ENCODE data around the gene FAXC.
"Not testable (repeated sequence)": the region's sequence is repeated elsewhere in the genome, so short reads cannot be mapped to it uniquely, and the experiment has no call there.

Gene FAXC

GRCh38 chr6:99285881-99286280 lies 63.6 kb downstream of the FAXC start:
- no peak for DNase-seq (ENCODE audit: low spot score)

DNA sequence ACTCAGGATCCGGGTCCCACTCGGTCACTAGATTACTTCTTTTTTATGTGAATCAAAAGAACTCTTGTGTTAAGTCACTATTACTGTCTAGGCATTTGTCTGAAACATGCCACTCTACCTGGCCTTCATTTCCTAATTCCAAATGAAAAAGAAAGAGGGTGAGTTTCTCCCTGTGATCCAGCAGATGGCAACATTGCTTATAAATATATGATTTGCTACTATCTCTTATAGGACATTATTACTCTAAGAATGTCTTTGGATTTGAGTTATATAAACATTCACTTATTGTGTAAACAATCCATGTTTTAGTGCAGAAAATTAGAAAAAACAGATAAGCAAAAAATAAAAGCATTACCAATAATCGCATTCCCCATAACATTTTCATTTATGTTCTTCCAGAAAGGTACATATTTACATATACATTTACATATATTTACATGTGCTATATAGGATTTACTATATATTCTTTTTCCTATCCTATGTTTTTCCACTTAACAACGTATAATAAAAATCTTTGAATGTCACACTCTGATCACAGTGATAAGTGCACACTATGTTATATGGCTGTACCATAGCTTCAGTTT lies 66.9 kb downstream of the FAXC start:
- DNase-seq (ENCODE audit: low spot score), result peak; percentile 71

DNA sequence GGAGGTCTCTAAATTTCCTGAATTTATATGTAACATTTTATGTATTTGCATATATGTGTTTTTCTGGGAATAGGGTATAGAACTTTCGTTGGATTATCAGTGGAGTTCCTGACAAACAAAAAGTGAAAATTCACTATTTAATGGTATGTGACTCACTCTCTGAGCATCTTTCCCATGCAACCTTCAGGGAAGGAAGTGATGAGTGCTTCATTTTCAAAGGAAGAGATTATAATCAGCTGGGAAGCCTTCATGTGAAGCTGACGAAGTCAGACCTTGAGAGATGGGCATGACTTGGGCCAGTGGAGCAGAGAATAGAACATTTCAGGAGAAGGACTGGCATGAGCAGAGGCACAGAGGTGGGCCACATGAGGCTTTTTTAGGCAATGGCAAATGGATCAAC lies 72.7 kb downstream of the FAXC start:
- peak; percentile 49 for DNase-seq (ENCODE audit: low spot score)

DNA sequence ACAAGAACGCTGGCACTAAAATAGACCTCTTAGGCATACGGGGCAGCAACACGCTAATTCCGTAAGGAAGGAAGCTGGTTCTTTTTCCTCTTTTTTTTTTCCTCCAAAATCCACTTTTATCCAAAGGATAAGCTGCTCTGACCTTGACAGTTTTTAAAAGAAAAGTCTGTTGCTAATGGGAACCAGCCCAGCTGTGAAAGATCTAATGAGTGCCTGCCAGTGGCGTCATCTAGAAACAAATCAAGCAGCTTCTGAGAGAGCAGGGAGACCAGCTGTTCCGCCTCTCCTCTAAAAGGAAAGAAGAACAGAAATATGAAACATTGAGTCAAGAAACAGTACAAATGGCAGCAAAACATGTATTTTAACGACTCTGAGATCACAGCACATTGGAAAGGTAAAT lies 78.6 kb downstream of the FAXC start:
- DNase-seq (ENCODE audit: low spot score), result no peak

DNA sequence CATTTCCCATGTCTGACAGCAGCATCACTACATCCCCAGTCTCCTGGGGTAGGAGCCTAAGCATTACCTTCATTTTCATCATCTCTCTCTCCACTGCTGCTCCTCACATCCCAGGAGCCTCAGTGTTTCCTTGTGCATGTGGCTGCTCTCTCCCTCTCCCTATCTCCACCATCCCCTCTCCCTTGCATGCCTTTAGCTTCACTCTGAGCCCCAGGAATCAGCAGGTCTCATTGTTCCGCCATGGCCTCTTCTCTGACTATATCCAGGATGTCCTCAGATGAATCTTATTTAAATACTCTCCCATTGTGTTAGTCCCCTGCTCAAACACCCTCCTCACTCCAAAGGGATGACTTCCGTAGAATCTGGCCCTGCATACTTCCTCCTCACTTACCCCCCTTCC lies 79.4 kb downstream of the FAXC start:
- no peak for DNase-seq (ENCODE audit: low spot score)

DNA sequence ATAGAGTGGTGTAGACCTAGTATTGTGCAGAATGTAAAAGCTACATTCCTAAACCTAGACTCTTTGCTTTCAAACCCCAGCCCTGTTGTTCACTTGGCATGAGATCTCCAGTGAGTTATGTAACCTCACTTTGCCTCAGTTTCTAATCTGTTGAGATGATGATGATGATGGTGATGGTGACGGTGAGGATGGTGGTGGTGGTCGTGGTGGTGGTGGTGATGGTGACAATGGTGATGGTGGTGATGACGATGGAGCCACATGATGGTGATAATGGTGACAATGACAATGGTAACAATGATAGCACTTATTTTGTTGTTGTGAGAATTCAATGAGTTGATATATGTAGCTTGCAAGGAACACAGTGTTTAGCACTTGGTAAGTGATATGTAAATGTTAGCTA lies 80.3 kb downstream of the FAXC start:
- DNase-seq (ENCODE audit: low spot score), result no peak

DNA sequence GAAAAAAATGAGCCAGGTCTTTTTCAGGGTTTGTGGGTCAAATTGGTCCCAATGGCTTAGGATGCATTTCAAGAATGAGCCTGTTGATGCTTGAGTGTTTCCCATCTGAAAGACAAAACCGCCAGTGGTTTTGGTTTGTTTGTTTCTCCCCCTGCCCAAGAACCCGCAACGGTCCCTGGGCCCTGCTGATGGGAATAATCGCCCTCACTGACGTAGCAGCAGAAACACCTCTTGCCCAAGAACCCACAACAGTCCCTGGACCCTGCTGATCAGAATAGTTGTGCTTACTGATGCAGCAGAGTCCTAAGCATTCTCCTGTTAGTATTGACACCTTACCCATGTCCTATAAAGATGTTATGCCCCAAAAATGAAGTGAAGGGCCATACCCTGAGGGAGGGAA lies 82.5 kb downstream of the FAXC start:
- DNase-seq (ENCODE audit: low spot score), result not testable (repeated sequence)

DNA sequence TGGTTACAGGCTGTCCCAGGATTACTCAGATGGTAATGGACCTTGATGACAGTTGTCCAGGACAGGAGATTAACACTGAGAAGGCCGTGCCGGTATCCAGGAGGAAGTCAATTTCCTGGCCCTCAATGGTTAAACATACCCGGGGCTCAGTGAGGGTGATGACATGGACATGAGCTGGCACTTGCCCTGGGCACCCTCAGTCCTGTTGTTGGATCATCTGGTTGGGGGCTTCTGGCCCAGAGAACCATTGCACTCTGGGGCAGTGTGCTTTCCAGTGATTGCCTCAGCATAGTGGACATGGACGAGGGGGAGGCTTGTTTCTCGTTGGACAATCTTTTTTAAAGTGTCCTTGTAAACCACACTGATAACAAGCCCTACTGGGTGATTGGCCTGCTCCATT lies 84.0 kb downstream of the FAXC start:
- not testable (repeated sequence) for DNase-seq (ENCODE audit: low spot score)

GRCh38 chr6:99254616-99255550 lies 94.6 kb downstream of the FAXC start:
- no peak for DNase-seq (ENCODE audit: low spot score)

DNA sequence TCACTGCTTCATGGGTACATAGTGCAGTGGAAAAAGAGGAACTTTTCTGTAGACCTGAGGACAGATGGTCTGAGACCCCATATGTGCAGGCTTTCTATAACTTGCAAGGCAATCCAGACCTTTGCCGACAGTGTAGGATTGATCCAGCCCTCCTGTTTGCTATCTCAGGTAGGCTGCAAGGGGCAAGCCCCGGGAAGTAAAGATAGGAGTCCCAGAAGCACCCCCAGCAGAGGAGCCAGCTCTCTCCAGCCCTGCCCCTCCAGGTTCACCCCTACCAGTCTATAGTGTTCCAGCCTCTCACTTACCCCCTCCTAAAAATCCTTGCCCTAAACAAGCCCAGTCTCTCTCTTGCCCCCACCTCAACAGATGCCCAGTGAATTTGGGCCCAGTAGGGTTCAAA lies 96.2 kb downstream of the FAXC start:
- DNase-seq (ENCODE audit: low spot score), result no peak

GRCh38 chr6:99252421-99252820 lies 97.1 kb downstream of the FAXC start:
- DNase-seq (ENCODE audit: low spot score), result no peak

GRCh38 chr6:99250476-99250875 lies 99.0 kb downstream of the FAXC start:
- no peak for DNase-seq (ENCODE audit: low spot score)

DNA sequence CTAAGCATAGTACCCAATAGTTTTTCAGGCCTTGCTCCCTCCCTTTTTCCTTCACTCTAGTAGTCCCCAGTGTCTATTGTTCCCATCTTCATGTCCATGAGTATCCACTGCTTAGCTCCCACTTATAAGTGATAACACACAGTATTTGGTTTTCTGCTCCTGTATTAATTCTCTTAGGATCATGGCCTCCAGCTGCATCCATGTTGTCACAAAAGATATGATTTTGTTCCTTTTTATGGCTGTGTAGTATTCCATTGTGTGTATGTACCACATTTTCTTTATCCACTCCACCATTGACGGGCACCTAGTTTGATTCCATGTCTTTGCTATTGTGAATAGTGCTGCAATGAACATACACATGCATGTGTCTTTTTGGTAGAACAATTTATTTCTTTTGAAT lies 102.9 kb downstream of the FAXC start:
- no peak for DNase-seq (ENCODE audit: low spot score)

DNA sequence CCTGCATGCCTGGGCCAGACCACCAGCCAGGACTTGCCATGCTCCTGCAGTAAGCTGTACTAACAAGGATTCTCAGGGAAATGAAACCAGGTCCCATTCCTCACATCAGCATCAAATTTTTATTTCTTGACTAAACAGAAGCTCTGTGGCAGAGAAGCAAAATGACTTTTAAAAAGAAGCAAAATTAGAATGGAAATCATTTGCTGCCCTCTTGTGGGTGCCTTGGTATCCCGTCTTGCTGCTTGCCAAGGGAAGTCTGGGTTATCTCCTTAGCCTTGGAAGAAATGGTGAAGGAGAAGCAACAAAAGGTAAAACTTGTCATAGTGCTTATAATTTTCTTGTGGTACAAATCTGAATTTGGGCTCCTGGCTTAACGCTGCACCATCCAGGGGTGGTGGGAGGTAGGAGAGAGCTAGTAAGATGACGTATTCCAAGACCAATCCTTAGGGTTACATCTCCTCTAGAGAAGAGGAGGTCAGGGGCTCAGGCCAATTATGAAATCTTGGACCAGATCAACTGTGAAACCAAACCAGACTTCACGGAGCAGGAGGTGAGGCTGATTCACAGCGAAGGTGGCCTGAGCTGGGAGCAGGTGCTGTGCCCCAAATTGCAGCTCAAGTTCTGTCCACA lies 107.5 kb downstream of the FAXC start:
- DNase-seq (ENCODE audit: low spot score), result peak; percentile 74

DNA sequence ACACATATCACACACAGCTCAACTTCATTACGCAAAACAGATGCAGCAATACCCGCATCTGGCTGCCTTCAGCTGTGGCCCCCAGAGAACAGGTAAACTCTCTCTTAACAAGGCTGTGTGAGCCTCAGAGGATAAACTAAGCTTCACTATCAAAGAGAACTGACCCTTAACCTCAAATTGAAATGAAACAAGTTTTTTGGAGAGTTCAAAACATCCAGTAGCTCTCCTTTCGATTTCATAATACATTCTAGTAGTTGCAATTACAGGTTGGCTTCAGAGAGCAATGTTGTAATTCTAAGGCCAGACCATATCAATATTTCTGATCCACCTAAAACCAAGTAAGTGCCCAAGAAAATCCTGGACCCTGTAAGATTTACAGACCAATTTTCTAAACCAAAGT lies 113.5 kb downstream of the FAXC start:
- DNase-seq (ENCODE audit: low spot score), result no peak

DNA sequence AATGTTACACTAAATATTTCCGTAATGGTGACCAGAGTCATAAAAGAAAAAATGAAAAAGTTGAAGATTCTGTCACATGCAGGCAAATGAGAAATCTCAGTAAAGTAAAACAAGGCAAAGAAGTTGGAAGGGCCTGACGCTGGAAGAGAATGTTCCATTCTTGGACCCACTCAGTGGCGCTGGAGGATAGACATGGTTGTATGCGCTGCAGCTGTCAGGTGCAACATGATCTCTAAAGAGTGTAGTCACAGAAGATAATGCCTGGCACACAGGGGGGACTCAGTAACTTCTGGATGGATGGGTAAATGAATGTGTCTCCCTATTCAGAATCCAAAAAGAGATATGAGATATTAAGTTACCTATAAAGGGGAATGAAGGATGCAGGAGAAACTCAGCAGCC lies 116.3 kb downstream of the FAXC start:
- no peak for DNase-seq (ENCODE audit: low spot score)

GRCh38 chr6:99232056-99232455 lies 117.4 kb downstream of the FAXC start:
- DNase-seq (ENCODE audit: low spot score), result no peak

GRCh38 chr6:99225172-99225571 lies 124.3 kb downstream of the FAXC start:
- DNase-seq (ENCODE audit: low spot score), result no peak

All from RKO (cell line).